GM23338 (cell line): ENCODE measurements around the gene ITIH5.

Source experiments
- CREB1 ChIP-seq: fragments of 250-450 bp; sonication (Bioruptor Pico); IDR thresholded peaks from 2 replicates; pipeline ENCODE4 v1.5.0; 2020; ENCODE audit warnings: low read depth, mild to moderate bottlenecking, moderate library complexity
- EZH2 ChIP-seq: fragments of 200-600 bp; sonication (generic); IDR thresholded peaks from one replicate; pipeline ENCODE4 v1.8.0; 2017; ENCODE audit warnings: antibody characterized with exemption, mild to moderate bottlenecking, low read depth; ENCODE audit not compliant: unreplicated experiment
- EZH2phosphoT487 ChIP-seq: fragments of 200-600 bp; sonication (generic); IDR thresholded peaks from one replicate; pipeline ENCODE4 v1.8.1; 2018; ENCODE audit warnings: antibody characterized with exemption; ENCODE audit not compliant: unreplicated experiment
- JUNB ChIP-seq: IDR thresholded peaks from one replicate; pipeline ENCODE4 v1.6.1; 2016; ENCODE audit warnings: antibody characterized with exemption; ENCODE audit not compliant: unreplicated experiment
- NANOG ChIP-seq: IDR thresholded peaks from 2 replicates; pipeline ENCODE4 v1.6.1; 2016; ENCODE audit warnings: antibody characterized with exemption, borderline replicate concordance
- POLR2AphosphoS5 ChIP-seq: IDR thresholded peaks from 2 replicates; pipeline ENCODE4 v1.6.1; 2016; ENCODE audit warnings: antibody characterized with exemption, low read depth
- REST ChIP-seq: IDR thresholded peaks from one replicate; pipeline ENCODE4 v1.6.1; 2018; ENCODE audit warnings: antibody characterized with exemption; ENCODE audit not compliant: unreplicated experiment
- ZNF114 ChIP-seq: fragments of 250-450 bp; sonication (Bioruptor Pico); IDR thresholded peaks from 2 replicates; pipeline ENCODE4 v1.5.0; 2020; ENCODE audit warnings: mild to moderate bottlenecking, moderate library complexity
- ZNF331 ChIP-seq: fragments of 250-450 bp; sonication (Bioruptor Pico); IDR thresholded peaks from 2 replicates; pipeline ENCODE4 v1.5.0; 2020; ENCODE audit warnings: low read depth, mild to moderate bottlenecking, moderate library complexity
- TF ChIP-seq, protein P1 (sequence below), 2 experiments: fragments of 200-600 bp in 1 of 2; sonication (generic) in 1 of 2; conservative IDR thresholded peaks; 2 replicates each; pipeline versions ENCODE4 v1.5.1 to v1.6.1; 2016 to 2017; ENCODE audit warnings: antibody characterized with exemption in 2 of 2, low read depth in 2 of 2, mild to moderate bottlenecking in 2 of 2, moderate library complexity in 1 of 2
- TF ChIP-seq, protein P2 (sequence below): IDR thresholded peaks from 2 replicates; pipeline ENCODE4 v1.6.1; 2016; ENCODE audit warnings: antibody characterized with exemption

DNA sequence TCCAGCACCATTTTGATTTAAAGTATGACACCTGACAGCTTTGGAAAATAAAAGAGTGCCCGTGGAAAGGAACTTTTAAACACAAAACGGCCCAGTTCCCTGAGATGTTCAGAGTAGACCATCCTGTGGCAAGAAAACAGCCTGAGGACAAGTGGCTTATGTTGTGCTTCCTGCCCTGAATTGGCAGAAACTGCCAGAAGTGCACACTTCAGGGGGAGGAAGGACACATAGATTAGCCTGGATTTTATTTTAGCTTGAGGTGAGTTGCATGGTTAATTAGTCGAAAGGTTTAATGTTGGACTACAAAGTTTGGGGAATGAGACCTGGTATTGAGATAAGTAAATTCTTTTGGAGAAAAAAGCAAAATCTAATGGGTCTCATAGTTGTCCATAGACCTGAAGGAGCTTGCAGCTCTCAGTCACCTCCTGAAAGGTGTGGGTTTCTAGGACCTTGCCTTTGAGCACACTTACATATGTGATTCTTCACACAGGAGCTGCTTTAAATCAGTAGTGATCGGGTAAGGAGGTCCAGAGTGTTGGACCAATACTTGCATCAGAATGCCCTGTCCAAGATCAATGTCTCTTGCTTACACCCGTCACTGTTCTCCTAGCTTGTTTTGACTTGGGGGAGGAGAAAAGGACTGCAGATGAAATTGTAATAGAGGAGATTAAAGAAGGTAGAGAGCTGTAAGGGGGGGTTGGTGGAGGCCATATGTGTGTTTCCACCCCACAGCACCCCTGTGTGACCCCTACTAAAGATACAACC, 41.3 kb upstream of the ITIH5 start:
- TF ChIP-seq, protein P1, sequence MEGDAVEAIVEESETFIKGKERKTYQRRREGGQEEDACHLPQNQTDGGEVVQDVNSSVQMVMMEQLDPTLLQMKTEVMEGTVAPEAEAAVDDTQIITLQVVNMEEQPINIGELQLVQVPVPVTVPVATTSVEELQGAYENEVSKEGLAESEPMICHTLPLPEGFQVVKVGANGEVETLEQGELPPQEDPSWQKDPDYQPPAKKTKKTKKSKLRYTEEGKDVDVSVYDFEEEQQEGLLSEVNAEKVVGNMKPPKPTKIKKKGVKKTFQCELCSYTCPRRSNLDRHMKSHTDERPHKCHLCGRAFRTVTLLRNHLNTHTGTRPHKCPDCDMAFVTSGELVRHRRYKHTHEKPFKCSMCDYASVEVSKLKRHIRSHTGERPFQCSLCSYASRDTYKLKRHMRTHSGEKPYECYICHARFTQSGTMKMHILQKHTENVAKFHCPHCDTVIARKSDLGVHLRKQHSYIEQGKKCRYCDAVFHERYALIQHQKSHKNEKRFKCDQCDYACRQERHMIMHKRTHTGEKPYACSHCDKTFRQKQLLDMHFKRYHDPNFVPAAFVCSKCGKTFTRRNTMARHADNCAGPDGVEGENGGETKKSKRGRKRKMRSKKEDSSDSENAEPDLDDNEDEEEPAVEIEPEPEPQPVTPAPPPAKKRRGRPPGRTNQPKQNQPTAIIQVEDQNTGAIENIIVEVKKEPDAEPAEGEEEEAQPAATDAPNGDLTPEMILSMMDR (conservative IDR thresholded peaks at IDR 0.05; ENCODE audit: low read depth in 2 of 2), result no peak
- TF ChIP-seq EZH2 (no peak), POLR2AphosphoS5 (no peak), REST (no peak), EZH2phosphoT487 (no peak), CREB1 (CRISPR knock-in tag) (no peak), ZNF114 (CRISPR knock-in tag) (no peak), JUNB (no peak), NANOG (no peak), ZNF331 (CRISPR knock-in tag) (no peak)
- TF ChIP-seq, protein P2, sequence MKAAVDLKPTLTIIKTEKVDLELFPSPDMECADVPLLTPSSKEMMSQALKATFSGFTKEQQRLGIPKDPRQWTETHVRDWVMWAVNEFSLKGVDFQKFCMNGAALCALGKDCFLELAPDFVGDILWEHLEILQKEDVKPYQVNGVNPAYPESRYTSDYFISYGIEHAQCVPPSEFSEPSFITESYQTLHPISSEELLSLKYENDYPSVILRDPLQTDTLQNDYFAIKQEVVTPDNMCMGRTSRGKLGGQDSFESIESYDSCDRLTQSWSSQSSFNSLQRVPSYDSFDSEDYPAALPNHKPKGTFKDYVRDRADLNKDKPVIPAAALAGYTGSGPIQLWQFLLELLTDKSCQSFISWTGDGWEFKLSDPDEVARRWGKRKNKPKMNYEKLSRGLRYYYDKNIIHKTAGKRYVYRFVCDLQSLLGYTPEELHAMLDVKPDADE, result no peak
